ENCODE measurements around the gene PRICKLE4.

DNA sequence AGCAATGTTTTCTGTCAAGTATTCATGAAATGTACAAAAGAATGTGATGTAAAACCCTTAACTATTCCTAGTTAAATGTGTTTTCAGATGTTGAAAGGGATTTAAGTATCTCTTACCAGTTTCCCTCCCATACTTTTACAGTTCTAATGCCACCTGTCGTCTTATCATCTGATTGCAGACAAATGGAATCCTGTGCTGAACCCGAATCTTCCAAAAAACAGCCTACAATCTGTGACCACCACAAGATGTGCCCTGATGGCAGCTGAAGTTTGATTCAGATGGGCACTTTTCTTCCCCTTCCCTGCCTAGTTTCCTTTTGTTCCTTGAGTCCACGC lies 8.8 kb downstream of the PRICKLE4 start:
- no peak for TF ChIP-seq CBX5 (IDR thresholded peaks at IDR 0.05; ENCODE audit: low read depth, low read length)
- no peak for TF ChIP-seq GABPA (IDR thresholded peaks at IDR 0.05; ENCODE audit: borderline replicate concordance, insufficient read depth, low read length)
- no peak for TF ChIP-seq ZNF274 (IDR thresholded peaks at IDR 0.05; ENCODE audit: borderline replicate concordance, extremely low read depth, low read length)
- no peak for TF ChIP-seq TAF1 (IDR thresholded peaks at IDR 0.05; ENCODE audit: low read depth, low read length)
- TF ChIP-seq CHD2 (IDR thresholded peaks at IDR 0.05; ENCODE audit: low read length): no peak
- no peak for TF ChIP-seq CTCF (IDR thresholded peaks at IDR 0.05; ENCODE audit: control extremely low read depth in 1 of 3, insufficient read depth in 1 of 3, low read depth in 1 of 3, low read length in 3 of 3)
- no peak for TF ChIP-seq MAFK (IDR thresholded peaks at IDR 0.05; ENCODE audit: low read depth, low read length)
- no peak for TF ChIP-seq POLR2AphosphoS5 (IDR thresholded peaks at IDR 0.05; ENCODE audit: low read depth, low read length)
